Activated CD8-positive, alpha-beta memory T cell treated with anti-CD3 and anti-CD28 coated beads, Interleukin-2, amount 50 U/mL, for 24 hours (primary cell): Measurements from ENCODE around the gene LAMA5.

Source experiments
- DNase-seq: peaks from one replicate; pipeline ENCODE4 v3.0.0-alpha.2; 2020; ENCODE audit errors: extremely low read depth

The LAMA5 gene

DNA sequence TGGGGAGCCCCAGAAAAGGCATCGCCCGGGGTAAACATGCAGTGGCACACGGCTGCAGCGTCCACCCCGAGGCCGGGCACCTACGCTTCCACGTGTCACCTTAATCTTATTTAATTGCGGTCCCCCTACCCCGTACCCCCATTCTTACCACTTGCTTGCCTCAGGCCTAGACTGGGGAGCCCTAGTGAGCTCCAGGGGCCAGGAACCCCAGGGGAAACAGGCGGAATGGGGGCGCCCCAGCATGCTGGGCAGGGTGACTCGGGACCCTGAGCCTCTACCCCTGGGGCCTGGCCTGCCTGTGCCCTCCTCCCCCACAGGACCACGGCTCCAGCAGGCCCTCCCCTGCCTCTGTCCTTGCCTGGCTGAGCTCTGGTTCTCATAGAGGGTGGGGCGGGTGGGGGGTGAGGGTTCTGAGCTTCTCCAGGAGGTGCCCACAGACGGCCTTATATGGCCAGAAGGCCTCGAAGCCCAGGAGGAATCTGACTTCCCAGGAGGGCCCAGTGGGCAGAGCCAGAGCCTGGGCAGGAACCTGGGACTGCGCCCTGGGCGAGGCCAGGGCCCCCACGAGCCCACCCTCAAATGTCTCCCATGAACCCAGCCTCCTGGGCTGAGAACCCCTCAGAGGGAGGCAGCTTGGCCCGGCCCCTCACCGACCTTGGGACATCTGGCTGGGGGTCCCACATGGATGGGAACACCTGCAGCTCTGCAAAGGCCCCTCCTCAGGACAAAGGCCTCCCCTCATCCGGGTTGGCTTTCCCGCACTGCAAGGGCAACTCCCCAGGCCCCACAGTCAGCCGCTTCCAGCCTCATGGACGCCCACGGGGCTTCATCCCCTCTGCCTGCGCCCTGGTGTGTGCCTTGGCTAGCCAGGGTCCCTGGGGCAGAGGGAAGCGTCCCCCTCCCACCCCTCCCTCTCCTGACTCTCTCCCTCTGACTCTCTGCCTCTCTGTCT is 5.2 kb upstream of the LAMA5 start:
- DNase-seq, result no peak

DNA sequence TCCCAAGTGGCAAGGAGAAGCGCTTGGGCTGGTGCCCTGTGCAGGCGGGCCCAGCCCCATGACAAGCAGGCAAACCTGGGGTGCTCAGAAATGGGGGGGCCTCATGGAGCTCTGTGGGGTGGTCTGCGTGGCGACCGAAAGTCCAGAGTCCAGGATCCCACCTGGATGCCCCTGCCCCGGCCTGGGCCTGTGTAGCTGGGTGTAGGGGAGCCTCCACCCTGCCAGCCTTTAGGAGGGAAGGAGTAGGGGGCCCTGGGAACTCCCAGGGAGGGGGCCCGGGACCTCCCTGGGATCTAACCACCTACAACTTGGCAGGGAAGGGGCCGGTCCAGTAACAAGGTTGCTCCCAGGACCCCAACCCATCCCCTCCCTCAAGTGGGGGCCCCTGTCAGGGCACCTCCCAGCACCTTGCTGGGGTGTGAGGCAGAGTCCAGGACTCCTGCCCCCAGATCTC is 4.5 kb upstream of the LAMA5 start:
- no peak for DNase-seq

DNA sequence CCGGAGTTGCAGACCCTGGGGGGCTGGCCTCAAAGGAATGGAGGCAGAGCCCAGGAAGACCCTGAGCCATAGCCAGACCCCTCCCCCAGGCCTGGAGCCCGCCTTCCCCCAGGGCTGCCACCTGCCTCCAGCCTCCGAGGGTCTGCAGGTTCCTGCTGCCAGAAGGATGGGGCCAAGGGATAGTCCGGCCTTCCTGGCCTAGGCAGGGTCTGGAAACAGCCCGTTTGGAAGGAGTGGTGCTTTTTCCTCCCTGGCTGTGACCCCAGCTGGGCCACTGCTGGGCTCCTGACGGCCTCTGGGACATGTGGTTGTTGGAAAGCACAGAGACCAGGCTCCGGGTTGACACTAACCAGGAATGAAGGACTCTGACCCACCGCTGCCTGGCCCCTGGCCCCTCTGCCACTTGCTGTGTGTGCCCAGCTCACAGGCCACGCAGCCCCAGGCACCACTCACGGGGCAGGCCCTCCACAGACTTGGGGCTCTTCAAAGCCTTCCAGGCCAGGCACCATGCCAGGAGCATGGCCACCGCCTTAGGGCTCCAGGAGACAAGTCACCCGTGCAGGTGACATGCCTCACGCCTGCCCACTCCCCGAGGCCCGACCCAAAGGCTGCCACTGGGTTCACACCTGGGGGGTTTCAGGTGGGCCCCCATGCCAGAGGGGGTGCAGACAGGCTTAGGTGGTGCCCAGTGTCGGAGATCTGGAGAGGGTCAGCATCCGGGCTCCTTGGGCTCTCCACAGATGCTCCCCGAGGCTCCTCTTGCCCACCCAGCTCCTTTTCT is 3.9 kb upstream of the LAMA5 start:
- DNase-seq, result no peak

DNA sequence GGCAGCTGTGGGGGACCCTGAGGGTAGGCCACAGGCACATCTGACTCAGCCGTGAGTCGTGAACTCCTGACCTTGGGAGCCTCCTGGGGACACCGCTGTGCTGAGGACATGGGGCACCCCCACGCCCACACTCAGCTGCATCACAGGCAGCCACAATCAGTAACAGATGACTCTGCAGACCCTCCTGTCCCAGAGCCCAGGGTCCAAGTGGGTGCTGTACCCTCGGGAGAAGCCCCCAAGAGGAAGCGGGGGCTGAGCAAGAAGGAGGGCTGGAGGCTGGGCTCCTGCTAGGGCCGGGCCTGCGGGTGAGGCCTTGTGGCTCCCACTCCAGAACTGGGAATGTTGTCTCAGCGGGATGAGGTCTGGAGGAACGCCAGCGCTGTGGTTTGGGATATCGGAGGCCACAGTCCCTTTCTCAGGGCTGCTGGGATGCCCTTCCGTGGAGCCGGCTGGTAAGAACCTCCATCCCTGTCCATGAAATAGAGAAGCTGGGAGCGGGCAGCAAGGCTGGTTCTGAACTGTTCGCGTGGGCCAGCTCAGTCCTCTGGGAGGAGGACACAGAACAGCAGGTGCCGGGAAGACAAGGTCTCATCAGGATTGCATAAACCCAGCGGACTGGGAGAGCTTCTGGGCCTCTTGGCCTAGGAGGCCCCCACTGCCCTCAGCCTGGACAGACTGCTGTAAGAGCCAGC is 3.1 kb upstream of the LAMA5 start:
- no peak for DNase-seq

DNA sequence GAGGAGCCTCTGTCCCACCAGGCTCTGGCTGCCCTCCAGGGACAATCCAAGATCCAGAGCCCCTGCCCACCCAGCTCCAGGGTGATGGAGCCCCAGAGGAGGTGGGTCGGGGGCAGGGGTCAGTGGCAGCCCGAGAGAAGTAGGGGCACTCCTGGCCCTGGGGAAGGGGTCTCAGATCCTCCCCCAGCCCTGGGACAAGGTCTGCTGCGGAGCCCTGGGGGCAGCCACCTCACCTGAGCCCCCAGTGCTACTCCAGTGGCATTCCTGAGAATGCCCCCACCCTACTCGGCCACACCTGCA is 2.7 kb upstream of the LAMA5 start:
- DNase-seq, result no peak

GRCh38 chr20:62368976-62369814 is 2.1 kb upstream of the LAMA5 start:
- DNase-seq, result no peak

DNA sequence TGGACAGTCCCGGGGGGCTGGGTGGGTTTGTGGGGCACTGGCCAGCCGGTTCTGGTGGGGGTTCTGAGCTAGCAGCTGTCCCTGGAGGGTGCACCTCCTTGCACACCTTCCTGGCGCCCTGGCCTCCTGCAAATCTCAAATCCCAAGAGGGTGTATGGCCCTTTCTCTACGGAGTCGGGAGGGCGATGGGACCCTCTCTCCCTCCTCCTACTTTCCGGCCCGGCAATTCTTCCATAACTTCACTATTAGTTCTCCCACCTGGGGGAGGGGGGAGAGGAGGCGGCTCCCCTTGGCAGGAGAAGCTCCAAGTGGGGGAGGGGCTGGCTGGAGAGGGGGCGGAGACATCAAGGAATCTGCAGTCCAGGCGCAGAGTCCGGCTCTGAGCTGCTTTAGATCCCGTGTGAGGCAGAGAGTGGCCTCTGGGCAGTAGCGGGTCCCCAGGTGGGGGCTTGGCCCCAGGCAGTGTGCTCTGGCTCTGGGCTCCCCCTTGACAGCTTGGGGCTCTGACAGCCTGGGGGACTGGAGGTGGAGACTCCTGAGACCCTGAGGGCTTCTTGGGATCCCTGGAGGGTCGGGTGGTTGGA is 1.4 kb upstream of the LAMA5 start:
- no peak for DNase-seq

GRCh38 chr20:62367633-62368391 is 700 bp upstream of the LAMA5 start:
- DNase-seq, result no peak

DNA sequence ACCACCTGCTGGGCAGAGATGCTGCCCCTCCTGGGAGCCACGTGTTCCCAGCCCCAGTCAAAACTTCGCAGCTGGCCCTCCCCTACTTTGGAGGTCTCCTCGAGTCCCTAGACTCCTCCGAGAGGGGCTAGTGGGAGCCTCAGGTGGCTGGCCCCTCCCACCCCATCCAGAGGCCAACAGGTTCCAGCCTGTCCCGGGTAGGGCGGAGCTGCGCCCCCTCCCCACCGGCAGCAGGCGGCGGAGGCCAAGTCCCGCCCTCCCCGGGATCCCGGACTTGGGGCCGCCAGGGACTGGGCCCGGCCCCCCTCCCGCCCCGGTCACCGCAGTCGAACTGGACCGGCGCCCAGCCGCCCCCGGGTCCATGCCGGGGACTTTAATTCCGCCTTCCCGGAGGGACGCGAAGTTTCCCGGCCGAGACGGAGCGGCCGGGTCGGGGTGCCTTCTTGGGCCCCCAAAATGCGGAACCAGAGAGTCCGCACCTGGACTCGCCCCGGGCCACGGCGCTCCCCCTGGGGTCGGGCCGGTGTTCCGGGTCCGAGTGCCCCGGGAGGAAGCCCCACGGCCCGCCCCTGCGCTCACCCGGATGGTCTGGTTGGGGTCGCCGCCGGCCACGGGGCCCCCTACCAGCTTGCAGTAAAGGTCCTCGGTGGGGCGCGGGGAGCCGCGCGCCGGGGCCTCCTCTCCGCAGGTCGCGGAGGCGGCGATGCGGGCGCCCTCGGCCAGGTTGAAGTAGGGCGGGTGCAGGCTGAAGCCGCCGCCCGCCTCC is 559 bp downstream of the LAMA5 start:
- no peak for DNase-seq

DNA sequence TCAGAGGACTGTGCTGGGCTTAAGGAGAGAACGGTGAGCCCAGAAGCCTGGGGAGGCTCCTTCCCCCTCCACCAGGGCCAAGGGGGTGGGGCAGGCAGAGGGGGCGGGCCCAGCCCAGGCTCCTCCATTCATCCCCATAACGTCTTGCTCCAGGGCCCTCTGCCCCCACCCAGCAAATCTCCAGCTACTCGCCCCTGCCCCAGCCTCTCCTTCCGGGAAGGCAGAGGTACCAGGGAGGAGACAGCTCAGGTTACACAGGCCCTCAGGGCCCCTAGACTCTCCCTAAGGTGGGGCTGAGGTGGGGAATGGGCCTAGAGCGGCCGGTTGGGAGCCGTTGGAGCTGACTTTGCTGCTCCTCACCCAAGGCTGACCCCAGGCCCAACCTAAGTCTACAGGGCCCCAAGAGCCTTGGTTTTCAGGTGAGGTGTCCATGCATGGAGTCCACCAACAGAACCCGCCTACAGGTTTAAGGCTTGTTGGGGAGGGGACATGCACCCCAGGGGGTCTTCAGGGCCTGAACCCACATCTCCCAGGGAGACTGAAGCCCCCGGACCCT is 1.2 kb downstream of the LAMA5 start:
- no peak for DNase-seq

- no peak for DNase-seq
Observed at GRCh38 chr20:62364911-62365736, 2.0 kb downstream of the LAMA5 start.

GRCh38 chr20:62363920-62364851 is 2.9 kb downstream of the LAMA5 start:
- no peak for DNase-seq

- no peak for DNase-seq
Observed at GRCh38 chr20:62362991-62363919, 3.9 kb downstream of the LAMA5 start.

GRCh38 chr20:62362590-62362940 is 4.5 kb downstream of the LAMA5 start:
- no peak for DNase-seq

DNA sequence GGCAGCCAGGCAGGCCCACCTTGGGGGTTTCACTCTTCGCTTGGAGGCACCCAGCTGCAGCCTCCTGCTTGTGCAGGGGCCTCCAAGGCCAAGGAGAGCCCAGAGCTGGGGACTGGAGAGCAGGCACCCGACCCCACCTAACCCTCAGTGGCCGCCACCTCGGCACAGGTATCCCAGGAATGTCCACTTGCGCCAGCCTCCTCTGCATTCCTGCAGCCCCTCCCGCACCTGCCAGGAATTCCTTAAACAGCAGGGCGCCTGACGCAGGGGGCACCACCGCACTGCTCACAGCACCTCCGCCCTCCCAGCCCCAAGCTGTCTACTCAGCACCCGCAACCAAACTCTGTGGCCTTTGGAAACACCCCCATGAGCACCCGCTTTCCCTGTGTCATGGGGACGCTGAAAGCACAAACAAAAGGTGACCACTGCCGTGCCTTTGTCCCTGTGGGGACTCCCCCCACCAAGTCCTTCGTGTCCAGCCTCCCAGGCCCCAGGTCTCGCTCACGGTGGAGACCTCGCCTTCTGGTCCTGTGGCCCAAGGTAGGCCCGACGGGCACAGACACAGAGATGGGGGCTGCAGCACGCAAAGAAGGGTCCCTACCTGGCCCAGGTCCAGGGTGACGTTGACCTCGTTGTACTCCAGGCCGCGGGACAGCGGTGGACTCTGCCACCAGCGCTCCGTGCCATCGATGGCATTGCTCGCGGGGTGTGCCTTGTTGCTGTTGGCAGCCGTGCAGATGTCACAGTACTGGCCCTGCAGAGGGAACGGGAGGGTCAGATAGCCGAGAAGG is 5.1 kb downstream of the LAMA5 start:
- DNase-seq, result no peak
